GM13976 (cell line): ENCODE data around the gene R3HDML.

ENCODE experiments used
- DNase-seq: peaks from one replicate; pipeline ENCODE4 v3.0.0; 2012; ENCODE audit warnings: low spot score
- CTCF ChIP-seq: IDR thresholded peaks from 2 replicates; pipeline ENCODE4 v1.5.1; 2012; ENCODE audit warnings: borderline replicate concordance, mild to moderate bottlenecking; ENCODE audit not compliant: insufficient read depth; ENCODE audit errors: extremely low read depth, missing control alignments, control extremely low read depth
- in situ Hi-C: fragments of 300-500 bp; cut with MboI; formaldehyde crosslinking; loops from one replicate; pipeline ENCODE4 v1.12.0; 2022; ENCODE audit warnings: low sequenced_read_pairs, mixed read lengths, inconsistent platforms; ENCODE audit not compliant: unreplicated experiment

R3HDML gene

GRCh38 chr20:44360221-44360620 lies 23.4 kb downstream of the R3HDML start:
- no peak for TF ChIP-seq CTCF
- in situ Hi-C loops = no loop called here
- no peak for DNase-seq

GRCh38 chr20:44361021-44361420 lies 24.2 kb downstream of the R3HDML start:
- no peak for DNase-seq
- in situ Hi-C loops = no loop called here
- TF ChIP-seq CTCF = no peak

GRCh38 chr20:44362466-44362940 lies 25.7 kb downstream of the R3HDML start:
- in situ Hi-C loops = no loop called here
- no peak for TF ChIP-seq CTCF
- no peak for DNase-seq

- no peak for DNase-seq
- TF ChIP-seq CTCF = no peak
- in situ Hi-C loops = no loop called here
These were observed 27.2 kb downstream of the R3HDML start for GRCh38 chr20:44364068-44364467.

GRCh38 chr20:44364780-44365179 lies 27.9 kb downstream of the R3HDML start:
- DNase-seq = no peak
- in situ Hi-C loops = no loop called here
- TF ChIP-seq CTCF = no peak

DNA sequence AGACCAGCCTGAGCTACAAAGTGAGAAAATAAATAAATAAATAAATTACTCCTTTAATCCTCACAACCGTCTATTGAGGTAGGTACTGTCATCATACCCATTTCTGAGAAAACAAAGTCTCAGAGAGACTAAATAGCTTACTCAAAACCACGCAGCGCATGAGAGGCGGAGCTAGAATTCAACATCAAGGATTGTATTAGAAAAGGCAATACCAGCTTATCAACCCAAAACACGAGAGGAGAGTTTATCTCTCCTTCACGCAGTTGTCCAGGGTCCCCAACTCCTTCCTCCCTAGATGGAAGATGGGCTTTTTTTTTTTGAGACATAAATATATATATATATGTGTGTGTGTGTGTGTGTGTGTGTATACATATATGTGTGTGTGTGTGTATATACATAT lies 30.9 kb downstream of the R3HDML start:
- no peak for DNase-seq
- no peak for TF ChIP-seq CTCF
- in situ Hi-C loops = no loop called here
